Upper lobe of right lung (tissue), 1 donor: ENCODE measurements around the gene RPS8. TPM values are rescaled to one million over a fixed set of nuclear protein-coding genes. Genes with fewer than 3 reads are reported as not detected.
"Not testable (repeated sequence)": the region's sequence is repeated elsewhere in the genome, so short reads cannot be mapped to it uniquely, and the experiment has no call there.

Source experiments
- ATAC-seq: fragments of 200-7000 bp; cut with Tn5 transposase; one replicate; pipeline ENCODE4 v1.9.1; 2020; ENCODE audit warnings: mild to moderate bottlenecking, moderate library complexity
- DNase-seq: peaks from one replicate; pipeline ENCODE4 v3.0.0-alpha.2; 2020
- H3K27ac ChIP-seq: fragments of 200-600 bp; one replicate; pipeline ENCODE4 v1.8.0; 2022
- H3K27me3 ChIP-seq: fragments of 200-600 bp; one replicate; pipeline ENCODE4 v1.8.0; 2022; ENCODE audit warnings: mild to moderate bottlenecking
- H3K36me3 ChIP-seq: fragments of 200-600 bp; one replicate; pipeline ENCODE4 v1.8.0; 2022
- H3K4me1 ChIP-seq: fragments of 200-600 bp; one replicate; pipeline ENCODE4 v1.8.0; 2022
- H3K4me3 ChIP-seq: fragments of 200-600 bp; one replicate; pipeline ENCODE4 v1.8.0; 2022; ENCODE audit warnings: mild to moderate bottlenecking
- H3K9me3 ChIP-seq: fragments of 200-600 bp; one replicate; pipeline ENCODE4 v1.8.0; 2022
- intact Hi-C: fragments of 100-400 bp; cut with DNase I; formaldehyde crosslinking; loops from one replicate; pipeline ENCODE4 v1.11.0; 2022
- total RNA-seq: library from RNA; stranded (reverse); fragmentation: NEBNext Ultra II Directional; extraction: Animal tissue kit (Norgen Biotek cat#: 25700); gene quantifications from one replicate; pipeline ENCODE4 v1.2.1, GENCODE V29; 2021
- TF ChIP-seq, protein P1 (sequence below): fragments of 200-600 bp; IDR thresholded peaks from one replicate; pipeline ENCODE4 v1.8.0; 2022; ENCODE audit warnings: antibody characterized with exemption
- donor health status: DM: no; HTN: yes; CAD: no; lungs with severe emphysema.

RPS8 gene
- total RNA-seq, 1 donor from 2014 or later, result 1,338 TPM

DNA sequence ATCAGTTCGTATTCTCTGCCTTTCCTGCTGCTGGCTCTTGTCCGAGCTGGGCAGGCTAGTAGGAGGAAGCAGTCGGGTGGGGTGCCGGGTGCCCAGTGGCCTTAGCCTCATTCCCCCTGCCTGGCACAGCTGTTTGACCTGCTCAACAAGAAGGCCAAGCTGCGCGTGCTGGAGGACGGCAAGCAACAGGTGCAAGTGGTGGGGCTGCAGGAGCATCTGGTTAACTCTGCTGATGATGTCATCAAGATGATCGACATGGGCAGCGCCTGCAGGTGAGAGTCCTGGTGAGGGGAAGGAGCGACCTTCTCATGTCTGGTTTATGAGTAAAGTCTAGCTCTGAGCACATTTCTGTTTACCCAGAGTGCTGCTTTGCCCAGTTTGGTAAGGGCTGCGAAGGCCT lies 16.3 kb upstream of the RPS8 start:
- H3K9me3 ChIP-seq, result no peaks in the 10 kb centered on the region
- no peaks in the 10 kb centered on the region for H3K36me3 ChIP-seq
- H3K27ac ChIP-seq, result no peak overlapping the region
- ATAC-seq, result no peak
- DNase-seq, result no peak
- H3K4me1 ChIP-seq, result no peaks in the 10 kb centered on the region
- H3K27me3 ChIP-seq, result no peaks in the 10 kb centered on the region
- H3K4me3 ChIP-seq, result no peak overlapping the region
- TF ChIP-seq, protein P1, sequence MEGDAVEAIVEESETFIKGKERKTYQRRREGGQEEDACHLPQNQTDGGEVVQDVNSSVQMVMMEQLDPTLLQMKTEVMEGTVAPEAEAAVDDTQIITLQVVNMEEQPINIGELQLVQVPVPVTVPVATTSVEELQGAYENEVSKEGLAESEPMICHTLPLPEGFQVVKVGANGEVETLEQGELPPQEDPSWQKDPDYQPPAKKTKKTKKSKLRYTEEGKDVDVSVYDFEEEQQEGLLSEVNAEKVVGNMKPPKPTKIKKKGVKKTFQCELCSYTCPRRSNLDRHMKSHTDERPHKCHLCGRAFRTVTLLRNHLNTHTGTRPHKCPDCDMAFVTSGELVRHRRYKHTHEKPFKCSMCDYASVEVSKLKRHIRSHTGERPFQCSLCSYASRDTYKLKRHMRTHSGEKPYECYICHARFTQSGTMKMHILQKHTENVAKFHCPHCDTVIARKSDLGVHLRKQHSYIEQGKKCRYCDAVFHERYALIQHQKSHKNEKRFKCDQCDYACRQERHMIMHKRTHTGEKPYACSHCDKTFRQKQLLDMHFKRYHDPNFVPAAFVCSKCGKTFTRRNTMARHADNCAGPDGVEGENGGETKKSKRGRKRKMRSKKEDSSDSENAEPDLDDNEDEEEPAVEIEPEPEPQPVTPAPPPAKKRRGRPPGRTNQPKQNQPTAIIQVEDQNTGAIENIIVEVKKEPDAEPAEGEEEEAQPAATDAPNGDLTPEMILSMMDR, result no peak
- intact Hi-C loops, result no loop called here

DNA sequence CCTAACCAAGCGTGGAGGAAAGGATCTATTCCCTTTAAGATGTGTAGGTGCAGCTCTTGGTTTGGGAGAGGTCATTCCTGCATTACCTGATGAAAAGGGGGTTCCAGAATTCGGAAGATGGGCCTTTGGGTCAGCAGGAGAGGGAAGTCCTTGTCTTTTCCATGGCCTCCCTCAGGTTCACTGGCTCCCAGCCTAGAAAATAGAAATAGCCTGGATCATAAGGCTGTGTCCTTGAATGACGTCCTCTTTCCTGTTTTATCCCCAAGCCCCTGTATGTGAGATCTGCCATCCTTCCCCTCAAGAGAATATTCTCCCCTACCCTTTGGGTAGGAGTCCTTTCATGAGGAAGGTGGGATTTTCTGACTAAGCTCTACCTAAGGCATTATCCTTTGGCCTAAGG lies 14.5 kb upstream of the RPS8 start:
- intact Hi-C loops, result no loop called here
- Histone ChIP-seq H3K27me3 (no peaks in the 10 kb centered on the region), H3K4me3 (no peak overlapping the region), H3K4me1 (no peaks in the 10 kb centered on the region), H3K9me3 (no peaks in the 10 kb centered on the region), H3K36me3 (no peaks in the 10 kb centered on the region), H3K27ac (no peak overlapping the region)
- ATAC-seq (no peak), DNase-seq (no peak)
- TF ChIP-seq, protein P1, result no peak

DNA sequence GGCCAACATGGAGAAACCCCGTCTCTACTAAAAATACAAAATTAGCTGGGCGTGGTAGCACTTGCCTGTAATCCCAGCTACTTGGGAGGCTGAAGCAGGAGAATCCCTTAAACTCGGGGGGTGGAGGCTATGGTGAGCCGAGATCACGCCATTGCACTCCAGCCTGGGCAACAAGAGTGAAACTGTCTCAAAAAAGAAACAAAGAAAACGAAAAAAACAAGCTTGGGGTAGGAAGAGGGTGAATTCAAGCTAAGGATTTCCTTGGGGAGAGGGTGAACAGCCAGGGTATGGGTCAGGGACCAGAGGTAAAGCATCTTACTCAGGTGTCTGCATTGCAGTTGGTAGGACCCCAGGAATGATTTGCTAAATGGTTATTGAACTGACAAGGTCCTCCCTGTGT lies 8.9 kb upstream of the RPS8 start:
- H3K9me3 ChIP-seq, H3K36me3 ChIP-seq, H3K4me1 ChIP-seq, ATAC-seq, DNase-seq, H3K27me3 ChIP-seq, H3K27ac ChIP-seq, intact Hi-C loops, H3K4me3 ChIP-seq: not testable (repeated sequence)

DNA sequence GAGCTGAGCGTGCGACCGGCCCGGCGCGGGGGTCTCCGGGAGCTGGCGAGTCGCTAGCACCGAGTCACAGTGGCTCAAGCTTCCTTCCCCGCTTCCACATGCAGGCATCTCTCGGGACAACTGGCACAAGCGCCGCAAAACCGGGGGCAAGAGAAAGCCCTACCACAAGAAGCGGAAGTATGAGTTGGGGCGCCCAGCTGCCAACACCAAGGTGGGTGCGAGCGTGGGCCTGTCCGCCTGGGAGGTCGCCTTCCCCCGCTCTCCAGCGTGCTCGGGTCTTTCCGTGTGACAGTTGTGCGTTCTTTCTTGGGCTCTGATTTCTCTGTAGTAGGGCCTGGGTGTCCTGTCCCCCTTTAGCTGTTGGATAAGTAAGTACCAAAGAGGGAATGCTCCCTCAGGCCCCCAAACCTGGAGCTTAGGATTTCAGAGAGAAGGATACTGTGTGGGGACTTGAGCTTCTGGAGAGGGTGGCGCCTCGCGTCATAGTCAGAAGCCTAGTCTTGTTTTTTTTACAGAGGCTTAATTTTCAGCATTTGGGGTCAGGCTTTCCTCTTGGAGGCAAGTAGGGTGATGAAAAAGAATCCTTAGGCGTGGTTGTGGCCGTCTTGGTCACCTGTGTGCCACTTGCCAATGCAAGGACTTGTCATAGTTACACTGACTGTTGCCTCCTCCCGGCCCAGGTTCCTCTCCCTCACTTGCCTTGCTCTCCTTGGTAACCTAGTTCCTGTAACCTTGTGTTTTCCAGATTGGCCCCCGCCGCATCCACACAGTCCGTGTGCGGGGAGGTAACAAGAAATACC lies 790 bp downstream of the RPS8 start:
- Histone ChIP-seq H3K4me1 (peaks cover 26% of the 10 kb centered on the region), H3K4me3 (peak overlapping the region; percentile 79), H3K27ac (peak overlapping the region; percentile 98), H3K27me3 (no peaks in the 10 kb centered on the region), H3K36me3 (peaks cover 43% of the 10 kb centered on the region), H3K9me3 (no peaks in the 10 kb centered on the region)
- intact Hi-C loops, result no loop called here
- peak; percentile 26 for ATAC-seq
- TF ChIP-seq, protein P1, result no peak
- DNase-seq, result no peak

DNA sequence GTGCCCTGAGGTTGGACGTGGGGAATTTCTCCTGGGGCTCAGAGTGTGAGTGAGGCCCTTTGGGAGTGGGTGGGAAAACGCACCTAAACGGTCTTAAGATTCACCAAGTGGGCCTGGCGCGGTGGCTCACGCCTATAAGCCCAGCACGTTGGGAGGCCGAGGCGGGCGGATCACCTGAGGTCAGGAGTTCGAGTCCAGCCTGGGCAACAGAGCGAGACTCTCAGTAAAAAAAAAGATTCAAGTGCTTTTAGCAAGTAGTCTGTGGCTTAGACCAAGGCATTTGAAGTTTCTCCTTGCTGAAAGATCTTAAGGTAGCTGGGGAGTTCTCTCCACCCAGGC lies 1.4 kb downstream of the RPS8 start:
- no peaks in the 10 kb centered on the region for H3K27me3 ChIP-seq
- peaks cover 48% of the 10 kb centered on the region for H3K36me3 ChIP-seq
- H3K4me3 ChIP-seq, result peak overlapping the region; percentile 79
- peaks cover 26% of the 10 kb centered on the region for H3K4me1 ChIP-seq
- H3K9me3 ChIP-seq, result no peaks in the 10 kb centered on the region
- TF ChIP-seq, protein P1, result no peak
- DNase-seq, result no peak
- intact Hi-C loops, result no loop called here
- H3K27ac ChIP-seq, result peak overlapping the region; percentile 98
- no peak for ATAC-seq

DNA sequence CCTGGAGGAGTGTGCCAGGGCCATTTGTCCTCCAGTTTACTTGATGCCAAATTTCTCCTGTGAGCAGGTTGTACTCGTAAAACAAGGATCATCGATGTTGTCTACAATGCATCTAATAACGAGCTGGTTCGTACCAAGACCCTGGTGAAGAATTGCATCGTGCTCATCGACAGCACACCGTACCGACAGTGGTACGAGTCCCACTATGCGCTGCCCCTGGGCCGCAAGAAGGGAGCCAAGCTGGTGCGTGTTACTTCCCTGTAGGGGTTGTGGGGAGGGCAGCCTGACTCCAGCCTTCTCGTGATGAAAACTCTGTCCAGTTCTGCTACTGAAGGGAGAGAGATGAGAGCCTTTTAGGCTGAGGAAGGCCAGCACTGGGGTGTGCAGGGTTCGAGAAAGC lies 2.2 kb downstream of the RPS8 start:
- intact Hi-C loops, result no loop called here
- Histone ChIP-seq H3K36me3 (peaks cover 48% of the 10 kb centered on the region), H3K4me3 (no peak overlapping the region), H3K27ac (peak overlapping the region; percentile 1), H3K9me3 (no peaks in the 10 kb centered on the region), H3K27me3 (no peaks in the 10 kb centered on the region), H3K4me1 (peaks cover 26% of the 10 kb centered on the region)
- ATAC-seq (no peak), DNase-seq (no peak)
- TF ChIP-seq, protein P1, result no peak
